Stimulated activated CD8-positive, alpha-beta memory T cell treated with anti-CD3 and anti-CD28 coated beads, Interleukin-4, amount 100 ng/mL, for 48 hours (primary cell): ENCODE results near the gene STK39.

ENCODE experiments used
- DNase-seq: peaks from one replicate; pipeline ENCODE4 v3.0.0-alpha.2; 2020

The STK39 gene

DNA sequence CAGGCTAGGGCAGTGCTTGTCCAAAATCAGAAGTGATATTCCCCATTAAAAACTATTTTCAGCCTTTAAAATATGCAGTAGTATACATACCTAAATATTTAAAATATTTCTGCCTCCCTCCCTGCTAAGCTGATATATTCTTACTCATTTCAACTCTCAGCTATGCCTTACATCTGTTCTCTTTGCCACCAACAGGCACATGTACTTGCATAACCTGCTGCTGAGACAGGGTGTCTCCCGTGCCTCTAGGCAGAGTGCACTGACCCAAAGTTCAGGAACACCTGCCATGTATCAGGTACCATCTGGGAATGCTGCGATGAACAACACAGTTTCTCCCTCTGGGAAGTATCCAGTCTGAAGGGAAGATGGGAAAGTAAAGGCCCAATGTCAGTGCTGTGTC, 91.7 kb downstream of the STK39 start:
- DNase-seq: no peak

DNA sequence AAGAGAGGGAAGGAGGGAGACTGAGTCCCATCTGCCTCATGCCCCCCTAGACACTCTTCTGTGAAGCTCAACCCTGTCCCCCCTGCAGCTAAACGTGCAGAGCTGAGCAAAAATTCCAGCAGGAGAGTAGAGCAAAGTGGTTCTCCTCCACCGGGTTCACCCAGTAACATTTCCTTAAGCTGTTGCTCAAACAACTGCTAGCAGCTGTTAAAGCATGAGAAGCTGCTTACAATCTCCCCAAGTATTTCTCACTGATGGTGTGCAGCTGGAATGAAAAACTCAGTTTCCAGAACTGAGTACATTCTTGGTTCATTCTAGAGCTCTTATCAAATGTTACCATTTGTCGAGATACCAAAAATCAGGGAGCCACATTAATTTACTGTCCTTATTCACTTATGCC, 92.3 kb downstream of the STK39 start:
- no peak for DNase-seq

DNA sequence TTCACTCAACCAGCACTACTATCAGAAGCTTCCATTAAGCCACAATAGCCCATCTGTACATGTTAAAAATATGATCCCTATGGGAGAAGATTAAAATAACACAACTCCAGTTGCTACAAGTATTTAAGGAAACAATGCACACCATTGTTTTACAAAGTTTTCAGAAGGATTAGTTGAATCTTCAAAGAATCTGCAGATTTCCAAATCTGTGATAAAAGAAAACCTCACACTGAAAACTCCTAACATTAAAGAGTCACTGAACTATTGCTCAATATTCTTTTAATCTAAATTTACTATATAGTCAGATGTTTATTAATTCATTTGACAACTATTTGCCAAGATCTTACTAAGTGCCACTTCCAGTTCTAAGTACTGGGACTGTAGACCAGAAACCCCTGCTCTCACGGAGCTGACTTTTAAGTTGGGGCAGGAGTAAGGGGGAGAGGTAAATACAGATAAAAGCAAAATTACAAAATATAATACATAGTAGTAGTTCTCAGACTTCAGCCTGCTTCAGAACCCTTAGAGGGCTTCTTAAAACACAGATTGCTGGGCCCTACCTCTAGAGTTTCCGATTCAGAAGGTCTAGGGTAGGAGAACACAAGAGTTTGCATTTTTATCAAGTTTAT, 94.4 kb downstream of the STK39 start:
- DNase-seq: no peak

DNA sequence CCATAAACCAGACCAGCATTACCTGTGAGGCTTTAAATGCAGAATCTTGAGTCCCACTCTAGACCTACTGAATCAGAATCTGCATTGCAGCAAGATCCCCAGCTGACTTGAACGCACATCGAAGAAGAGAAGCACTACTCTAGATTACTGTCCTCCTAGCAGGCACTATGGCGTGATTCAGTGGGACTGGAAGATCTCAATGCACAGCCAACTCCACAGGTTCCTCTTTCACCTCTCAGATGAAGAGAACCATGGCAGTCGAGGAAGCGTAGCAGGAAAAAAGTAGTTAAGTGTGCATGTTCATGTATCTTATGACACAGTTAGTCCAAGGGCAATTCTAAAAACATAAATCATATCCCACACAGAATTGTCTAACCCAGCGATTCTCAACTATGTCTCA, 97.4 kb downstream of the STK39 start:
- DNase-seq: no peak

DNA sequence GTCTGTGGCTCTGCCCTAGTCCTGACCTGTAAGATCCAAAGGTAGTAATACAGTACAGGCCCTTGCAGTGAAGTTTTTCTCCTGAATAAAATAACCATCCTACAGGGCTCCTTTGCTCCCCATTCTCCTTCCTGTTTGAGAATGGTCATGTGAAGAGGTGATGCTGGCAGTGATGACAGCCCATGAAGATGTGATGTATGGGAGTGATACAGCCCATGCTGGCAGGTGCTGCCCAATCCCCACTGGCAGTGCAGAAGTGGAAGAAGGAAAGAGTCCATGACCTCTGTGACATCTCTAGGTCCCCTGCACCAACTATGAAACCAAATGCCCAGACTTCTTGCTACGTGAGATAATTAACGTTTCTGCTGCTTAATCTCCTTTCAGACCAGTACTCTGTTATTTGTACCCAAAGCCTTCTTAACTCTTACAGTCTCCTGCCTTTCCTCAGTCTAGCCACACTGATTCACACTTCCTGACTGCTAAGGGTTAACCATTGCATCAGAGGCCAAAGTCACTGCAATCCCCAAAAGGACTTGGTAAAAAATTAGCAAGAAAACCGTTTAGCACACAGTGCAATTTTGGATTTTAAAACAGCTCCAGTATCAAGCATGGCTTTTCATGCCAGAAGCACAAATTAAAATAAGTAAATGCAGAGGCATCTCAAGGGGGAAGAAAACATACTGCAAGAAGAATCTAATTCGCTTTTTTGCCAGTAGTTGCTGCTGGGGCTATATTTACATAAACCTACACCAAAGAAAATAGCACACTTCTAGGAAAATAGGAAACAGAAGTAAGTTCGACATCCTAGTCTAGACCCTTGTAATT, 98.0 kb downstream of the STK39 start:
- no peak for DNase-seq

DNA sequence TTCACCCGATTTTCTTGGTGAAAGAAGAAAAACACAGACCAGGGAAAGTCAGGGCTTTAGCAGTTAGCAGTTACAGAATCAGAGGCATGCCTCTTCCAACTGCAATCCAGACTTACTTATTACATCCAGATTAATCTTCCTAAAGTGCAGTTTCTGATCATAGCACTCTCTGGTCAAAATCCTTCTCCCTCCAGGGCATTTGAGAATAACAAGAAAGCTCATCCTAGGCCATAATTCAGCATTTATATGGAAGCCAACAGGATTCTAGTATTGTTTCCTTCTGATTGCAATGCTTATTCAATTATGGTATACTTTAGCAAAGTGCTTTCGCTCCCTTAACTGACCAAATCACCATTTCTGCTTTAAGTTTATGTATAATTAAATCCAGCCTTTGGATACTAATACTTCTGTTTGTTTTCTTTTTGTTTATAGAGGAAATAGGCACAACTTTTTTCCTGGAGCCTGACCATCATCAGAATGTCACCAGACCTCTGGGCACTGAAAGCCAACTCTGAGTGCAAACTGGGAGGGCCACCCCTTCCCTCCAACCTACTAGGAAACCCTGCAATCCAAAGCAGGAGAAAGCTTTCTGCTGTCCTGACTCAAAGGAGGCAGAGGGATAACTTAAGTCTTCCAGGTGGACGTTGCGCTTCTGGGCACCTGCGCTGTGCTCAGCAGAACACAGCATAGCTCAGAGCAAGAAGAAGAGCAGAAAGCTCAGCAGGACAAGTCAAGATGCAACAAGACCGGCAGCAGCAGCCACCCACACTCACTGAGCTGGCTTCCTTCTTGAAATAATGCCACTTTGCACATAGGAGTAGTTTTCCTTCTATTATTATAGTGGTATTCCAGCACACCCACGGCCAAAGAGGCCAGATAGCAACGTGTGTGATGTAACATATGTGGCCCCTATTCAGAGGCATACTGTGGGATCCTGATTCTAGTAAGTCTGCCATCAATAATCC, 99.3 kb downstream of the STK39 start:
- DNase-seq: no peak

DNA sequence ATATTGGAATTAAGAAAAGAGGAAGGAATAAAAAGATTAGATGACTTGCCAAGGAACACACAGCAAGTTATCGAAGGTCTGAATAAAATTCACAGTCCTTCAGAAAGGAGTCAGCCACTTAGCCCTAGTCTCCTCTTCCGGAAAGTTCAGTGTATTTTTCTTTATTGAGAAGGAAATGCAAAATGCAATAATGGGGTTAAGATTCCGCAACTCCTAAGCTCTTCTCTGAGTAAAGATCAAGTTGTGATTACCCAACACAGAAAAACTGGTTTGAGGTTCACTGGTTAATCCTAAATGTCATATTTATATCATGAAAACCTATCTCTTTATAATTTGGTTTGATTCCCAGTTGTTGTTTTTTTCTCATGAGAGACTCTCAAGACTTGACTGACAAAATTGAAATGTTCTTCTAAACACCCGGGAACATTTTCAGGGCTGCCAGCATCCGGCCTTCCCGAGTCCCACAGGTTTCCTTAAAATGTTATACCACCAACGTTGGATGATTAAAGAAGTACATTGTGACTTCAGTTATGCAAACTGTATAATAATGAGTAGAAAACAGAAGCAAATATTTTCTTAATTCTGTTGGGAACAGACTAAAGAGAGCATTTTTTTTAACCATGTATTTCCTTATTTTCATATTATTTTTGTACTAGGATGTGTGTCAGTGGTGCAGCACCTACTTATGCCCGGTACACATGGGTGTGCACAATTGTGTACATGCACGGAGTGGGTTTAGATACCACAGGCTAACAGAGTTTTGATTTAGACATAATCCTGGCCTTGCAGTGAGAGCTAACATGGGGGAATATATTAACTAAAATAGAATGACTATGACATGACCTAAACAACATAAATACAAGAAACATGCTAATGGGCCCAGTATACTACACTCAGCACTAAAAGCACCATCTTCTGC, 100.2 kb downstream of the STK39 start:
- no peak for DNase-seq

DNA sequence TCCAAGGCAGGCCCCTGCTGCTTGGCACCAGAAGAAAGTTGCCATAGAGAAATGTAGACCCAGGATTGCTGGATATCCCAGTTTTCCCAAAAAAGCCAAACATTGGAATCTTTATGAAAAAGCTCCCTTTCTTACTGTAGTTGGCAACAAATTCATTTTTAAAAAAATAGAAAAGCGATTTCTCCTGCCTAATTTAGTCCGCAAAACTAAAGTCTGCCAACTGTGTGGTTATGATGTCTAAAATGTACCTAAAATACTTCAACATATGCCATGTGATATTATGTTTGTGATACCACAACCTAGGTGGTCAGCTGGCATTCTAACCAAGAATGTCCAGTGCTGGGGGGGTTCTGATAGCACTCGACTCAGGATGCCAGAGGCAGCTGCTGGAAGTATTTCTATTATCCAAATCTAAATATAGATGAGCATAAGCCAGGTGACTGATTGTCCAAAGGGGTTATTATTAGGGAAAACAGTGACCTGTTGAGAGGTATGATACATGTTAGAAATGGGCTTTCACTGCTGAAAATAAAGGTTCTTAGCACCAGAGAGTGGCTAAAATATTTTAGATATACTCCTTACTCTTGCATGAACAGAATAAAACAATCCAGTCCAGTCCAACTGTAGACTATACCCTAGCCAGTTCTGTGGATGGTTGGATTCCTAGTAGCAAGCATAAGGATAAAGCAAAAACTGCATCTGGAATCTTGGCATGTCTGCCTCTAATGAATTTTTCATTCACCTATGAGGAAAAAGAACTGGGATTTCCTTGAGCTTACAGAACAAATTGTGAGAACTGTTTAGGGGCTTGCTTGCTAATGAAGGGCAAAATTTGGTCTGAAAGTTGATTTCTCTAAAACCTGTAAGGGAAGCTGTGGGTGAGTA, 101.7 kb downstream of the STK39 start:
- no peak for DNase-seq

DNA sequence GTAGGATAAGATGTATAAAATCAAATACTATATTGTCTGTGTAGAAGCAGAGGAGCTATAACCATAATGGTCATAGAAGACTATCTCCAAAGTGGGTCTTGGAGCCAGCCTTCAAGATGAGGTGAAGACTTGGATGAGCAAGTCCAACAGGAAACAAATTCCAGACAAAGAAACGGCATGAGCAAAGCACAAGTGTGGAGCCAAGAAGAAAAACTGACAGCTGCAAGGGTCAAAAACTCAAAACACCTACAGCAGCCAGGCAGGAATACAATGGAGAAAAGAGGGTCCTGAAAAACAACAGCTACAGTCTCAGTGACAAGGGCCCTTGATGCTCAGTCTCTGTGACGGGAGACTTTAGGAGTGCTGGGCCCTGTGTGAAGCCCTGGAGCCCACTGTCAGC, 102.4 kb downstream of the STK39 start:
- no peak for DNase-seq

DNA sequence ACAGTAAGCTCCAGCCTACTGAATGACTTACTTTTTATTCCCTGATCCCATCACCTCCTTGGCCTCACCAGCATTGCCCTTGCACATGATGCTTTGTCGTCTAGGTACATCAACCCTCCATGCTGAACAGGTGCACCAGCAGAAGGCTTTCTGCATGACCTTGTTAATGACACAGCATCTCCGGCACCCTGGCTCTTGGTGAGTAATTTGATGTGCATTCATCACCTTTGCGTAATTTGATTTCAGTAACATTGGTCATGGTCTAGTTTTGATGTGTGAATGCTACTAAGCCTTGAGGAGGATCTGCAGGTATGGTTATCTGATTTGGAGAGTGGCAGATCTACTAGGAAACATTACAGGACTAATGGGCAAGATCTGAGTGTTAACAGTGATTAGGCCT, 103.6 kb downstream of the STK39 start:
- no peak for DNase-seq

DNA sequence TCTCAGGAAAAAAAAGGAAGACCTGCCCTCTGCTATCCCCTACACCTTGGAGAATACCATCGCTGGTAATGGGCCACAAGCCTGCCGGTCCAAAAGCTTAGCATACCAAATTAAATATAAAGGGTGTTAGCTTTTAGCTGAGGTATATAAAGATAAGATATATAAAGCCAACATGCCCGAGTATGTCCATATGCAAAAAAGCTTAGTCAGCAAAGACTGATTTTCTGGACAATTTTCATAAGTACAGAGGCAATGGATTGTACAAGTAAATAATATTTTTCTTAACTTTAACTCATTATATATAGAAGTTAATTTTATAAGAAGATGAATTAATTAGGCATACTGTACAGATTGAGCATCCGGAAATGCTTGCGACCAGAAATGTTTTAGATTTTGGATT, 106.5 kb downstream of the STK39 start:
- DNase-seq: no peak

DNA sequence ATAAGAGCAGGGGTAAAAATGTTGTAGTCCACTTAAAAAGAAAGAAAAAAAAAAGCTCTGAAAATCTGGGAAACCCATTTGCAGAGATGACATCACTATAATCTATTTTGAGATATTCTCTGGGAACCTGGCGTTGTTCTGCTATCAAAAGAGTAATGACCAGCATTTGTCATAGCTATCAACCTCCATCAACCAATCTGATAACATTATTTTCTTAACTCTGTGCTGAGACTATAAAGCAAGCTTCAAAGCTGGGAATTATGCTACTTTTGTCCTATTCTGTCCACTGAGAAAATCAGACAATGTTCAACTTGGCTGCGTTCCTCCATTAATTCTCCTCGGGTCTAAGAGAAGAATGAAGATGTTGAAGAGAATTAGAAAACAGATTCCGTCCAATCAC, 107.5 kb downstream of the STK39 start:
- no peak for DNase-seq

DNA sequence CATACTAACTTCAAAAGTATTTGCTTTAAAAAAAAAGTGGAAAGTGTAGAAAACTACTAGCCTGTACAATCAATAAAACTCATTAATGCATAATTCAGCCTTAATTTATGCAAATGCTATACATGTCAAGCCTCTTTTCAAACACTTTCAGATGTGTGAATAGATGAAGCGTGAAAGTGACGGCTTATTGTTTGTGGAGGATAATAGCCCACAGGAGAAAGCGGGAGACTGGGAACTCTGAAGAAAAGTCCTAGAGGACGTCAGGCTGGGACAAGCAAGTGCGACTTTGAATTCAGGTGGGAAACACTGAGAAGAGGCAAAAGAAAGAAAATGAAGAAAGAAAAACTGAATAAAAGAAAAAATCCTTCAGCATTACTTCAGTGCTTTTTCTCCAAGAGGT, 108.5 kb downstream of the STK39 start:
- no peak for DNase-seq

DNA sequence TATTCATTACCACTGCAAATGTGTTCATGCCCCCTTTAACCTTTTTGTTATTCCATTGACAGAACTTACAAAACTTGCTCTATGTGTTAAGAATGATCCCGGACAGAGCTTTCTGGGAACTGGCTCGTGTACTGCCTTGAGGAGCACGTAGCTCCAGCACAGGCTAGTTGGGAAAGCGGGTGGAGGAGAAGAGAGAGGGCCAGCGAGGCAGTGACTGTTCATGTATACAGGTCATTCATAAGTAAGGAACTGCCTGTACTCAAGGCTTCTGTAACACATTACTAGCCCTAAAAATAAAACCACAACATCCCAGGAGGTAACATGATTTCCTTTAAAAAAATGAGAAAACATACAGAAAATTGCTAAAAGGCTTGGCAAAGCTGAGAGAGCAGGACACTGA, 109.0 kb downstream of the STK39 start:
- no peak for DNase-seq

DNA sequence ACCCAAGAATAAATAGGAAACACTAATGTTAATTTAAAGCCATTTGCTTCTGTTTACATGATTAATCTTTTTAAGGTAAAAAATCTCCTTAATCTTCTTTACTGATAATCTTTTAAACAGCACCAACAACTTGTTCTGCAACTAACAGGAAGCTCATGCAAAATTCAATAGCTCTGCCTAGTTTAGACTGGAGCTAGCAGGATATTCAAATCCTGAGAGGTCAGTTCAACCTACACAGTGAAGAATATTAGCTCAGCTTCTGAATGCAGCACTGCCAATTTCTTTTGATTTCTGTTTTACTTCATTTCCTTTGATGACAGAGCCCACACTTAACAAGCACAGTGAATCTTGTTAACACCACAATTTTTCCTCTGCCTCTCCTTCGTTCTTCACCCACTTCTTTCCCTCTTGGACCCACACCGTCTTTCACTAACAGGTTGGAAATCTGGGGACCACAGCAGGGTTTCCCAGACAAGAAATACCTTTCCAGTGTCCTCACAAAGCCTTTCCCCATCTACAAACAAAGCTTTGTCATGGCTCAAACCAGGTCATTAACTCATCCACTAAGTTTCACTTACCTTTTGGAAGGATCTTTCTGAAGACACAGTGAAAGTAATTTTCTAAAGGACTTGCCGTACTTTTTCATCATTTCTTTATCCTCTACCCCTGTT, 109.8 kb downstream of the STK39 start:
- no peak for DNase-seq

DNA sequence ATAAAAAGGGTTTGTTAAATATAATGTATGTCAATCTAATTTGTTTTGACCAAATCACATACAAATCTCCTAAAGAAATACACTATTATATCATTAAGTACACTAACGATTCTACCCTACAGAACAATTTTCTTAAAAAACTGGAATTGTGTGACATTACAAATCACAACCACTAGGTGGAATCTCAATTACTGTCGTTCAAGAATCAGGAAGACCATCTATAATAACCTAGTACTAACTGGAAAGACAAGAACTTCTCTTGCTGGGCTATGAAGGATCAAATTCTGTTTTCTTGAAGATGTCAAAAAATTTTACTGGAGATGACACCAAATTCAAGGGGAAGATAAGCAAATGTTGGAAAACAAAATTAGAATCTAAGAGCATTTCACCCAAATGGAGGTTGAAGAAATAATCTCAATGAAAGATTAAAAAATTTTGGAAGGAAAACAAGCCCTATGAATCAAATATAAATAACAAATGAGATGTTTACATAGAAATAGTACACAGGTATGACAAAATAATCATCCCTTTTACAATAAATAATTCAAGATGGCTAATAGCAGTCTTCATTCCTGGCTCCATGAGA, 110.9 kb downstream of the STK39 start:
- no peak for DNase-seq

DNA sequence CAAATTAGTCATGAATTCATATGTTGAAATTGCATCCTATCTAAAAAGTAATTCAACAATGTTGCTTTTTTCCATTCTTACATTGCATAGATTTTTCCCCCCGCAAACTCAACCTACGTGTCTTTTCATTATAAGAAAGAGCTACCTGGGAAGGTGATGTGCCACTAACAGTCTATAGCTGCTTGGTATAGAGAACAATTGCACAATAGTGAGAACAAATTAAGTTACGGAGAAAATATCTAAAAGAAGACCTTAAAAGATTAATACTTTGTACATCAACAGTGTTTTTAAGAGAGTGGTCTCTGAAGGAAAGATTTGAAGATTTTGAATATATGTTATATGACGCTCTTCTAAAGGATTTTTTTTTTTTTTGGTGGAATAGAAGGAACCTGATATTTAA, 111.8 kb downstream of the STK39 start:
- no peak for DNase-seq

DNA sequence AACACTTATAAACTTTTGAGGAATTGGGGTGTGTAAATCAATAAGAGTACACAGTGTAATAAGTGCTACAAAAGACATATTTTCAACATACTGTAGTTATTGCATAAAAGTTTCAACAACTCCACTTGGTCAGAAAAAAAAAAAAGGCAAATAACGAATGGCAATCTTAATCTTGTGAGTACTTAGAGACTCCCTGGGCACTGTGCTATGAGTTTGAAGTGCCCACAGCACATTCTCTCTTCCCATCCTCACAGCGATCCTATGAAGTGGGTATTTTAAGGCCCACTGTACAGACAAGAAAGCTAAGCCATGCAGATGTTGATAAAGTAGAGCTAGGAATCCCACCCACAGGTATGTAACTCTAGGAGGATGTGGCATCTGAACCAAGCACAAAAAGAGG, 112.3 kb downstream of the STK39 start:
- no peak for DNase-seq

DNA sequence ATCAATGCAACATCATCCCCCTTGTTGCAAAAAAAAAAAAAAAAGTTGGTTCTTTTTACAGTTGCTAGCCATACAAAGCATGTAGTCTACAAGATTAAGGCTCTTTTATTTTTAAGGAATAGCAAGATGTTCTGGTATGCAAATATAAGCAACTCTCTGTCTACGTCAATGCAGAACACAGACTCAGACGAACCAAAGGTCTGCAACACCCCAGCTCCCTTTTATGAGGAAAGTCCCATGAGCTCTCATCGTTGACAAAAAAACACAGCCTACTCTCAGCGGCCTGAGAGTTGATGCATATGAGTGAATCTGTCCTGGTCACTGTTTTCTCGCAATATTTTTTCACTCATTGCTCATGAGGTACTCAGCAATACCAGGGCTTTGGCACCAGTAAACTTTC, 112.9 kb downstream of the STK39 start:
- DNase-seq: no peak

DNA sequence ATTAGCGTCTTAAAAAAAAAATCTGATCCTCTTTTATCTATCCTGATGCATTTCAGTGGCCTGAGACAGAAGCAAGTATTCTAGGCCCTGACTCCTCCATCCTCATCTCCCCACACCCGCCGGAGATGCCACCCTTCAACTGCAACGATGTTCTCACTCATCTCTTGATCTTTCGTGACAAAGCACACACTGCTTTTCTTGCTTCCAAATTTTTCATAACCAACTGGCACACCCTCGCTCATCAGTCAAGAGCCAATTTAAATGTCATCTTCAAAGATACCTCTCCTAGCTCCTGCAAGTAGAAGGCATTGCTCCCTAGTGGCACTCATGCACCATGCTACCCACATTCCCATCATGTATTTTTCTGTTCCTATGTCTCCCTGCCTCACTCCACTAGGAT, 115.0 kb downstream of the STK39 start:
- DNase-seq: no peak

DNA sequence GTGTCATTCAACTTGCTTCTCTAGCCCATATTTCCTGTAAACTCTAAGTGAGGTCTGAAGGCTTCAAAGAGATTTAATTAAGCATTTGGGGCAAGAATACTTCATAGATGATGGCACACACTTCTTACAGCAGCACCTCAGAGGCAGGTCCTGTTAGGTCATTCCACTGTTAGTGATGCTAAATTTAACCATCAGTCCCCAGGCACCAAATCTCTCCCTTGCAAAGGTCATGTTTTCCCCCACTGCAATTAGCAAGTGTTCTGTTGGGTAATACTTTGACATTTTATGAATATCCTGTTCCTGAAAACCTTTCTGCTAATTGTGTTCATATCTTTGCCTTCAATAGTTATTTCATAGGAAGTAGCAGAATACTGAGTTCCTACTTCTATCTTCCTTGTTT, 117.0 kb downstream of the STK39 start:
- DNase-seq: no peak
